Measurements from ENCODE around the gene NFATC2. TPM values are rescaled to one million over a fixed set of nuclear protein-coding genes. Genes with fewer than 3 reads are reported as not detected.

NFATC2 gene
- total and polyA plus RNA-seq, 12 donors = 0.43 to 5.7 (median 3.3) TPM

DNA sequence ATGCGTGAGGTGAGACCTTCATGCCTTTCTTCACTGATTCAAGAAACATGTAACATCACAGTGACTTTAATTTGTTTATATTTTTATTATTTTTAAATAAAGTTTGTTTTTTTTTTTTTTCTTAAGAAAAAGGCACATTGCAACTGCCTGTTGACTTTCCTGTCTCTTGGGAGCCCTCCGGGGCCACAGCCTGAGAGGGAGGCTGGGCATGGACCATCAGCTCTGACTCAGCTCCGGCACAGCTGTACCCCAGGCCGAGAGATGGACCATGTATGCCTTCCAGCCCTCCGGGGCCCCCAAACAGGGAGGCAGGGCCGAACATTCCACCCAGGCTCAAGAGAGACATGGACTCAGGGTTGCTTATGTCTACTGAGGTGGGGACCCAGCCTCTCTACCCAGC is 99.9 kb downstream of the NFATC2 start:
- WGBS, 2 donors = 90 to 96% methylated on average over 6 of the region's 6 CpGs
- intact Hi-C loops (cut with DNase I) = loop anchor here in 1 of 10 donors (10.0 kb wide), 1 partner anchor 122 kb away; no protein-coding TSS in a partner anchor
- TF ChIP-seq, protein P1, sequence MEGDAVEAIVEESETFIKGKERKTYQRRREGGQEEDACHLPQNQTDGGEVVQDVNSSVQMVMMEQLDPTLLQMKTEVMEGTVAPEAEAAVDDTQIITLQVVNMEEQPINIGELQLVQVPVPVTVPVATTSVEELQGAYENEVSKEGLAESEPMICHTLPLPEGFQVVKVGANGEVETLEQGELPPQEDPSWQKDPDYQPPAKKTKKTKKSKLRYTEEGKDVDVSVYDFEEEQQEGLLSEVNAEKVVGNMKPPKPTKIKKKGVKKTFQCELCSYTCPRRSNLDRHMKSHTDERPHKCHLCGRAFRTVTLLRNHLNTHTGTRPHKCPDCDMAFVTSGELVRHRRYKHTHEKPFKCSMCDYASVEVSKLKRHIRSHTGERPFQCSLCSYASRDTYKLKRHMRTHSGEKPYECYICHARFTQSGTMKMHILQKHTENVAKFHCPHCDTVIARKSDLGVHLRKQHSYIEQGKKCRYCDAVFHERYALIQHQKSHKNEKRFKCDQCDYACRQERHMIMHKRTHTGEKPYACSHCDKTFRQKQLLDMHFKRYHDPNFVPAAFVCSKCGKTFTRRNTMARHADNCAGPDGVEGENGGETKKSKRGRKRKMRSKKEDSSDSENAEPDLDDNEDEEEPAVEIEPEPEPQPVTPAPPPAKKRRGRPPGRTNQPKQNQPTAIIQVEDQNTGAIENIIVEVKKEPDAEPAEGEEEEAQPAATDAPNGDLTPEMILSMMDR (IDR thresholded peaks at IDR 0.05) = no peak
- Histone ChIP-seq H3K9me3 (no peaks in the 10 kb centered on the region), H3K36me3 (peaks cover 0 to 9% (median 0%) of the 10 kb centered on the region in 9 donors), H3K4me3 (no peak overlapping the region), H3K4me1 (peaks cover 3 to 30% (median 15%) of the 10 kb centered on the region in 9 donors), H3K27ac (no peak overlapping the region), H3K27me3 (no peaks in the 10 kb centered on the region)
- DNase-seq (no peak), ATAC-seq (no peak)

GRCh38 chr20:51440589-51440988 is 101.9 kb downstream of the NFATC2 start:
- no peak for DNase-seq
- no peak overlapping the region for H3K4me3 ChIP-seq
- TF ChIP-seq, protein P1 (IDR thresholded peaks at IDR 0.05) = no peak
- H3K27me3 ChIP-seq = no peaks in the 10 kb centered on the region
- ATAC-seq = no peak
- no peaks in the 10 kb centered on the region for H3K9me3 ChIP-seq
- peaks cover 0 to 17% (median 0%) of the 10 kb centered on the region in 9 donors for H3K4me1 ChIP-seq
- H3K36me3 ChIP-seq = peaks cover 0 to 9% (median 0%) of the 10 kb centered on the region in 9 donors
- H3K27ac ChIP-seq = peak overlapping the region in 1 of 10 donors; percentile 15
- intact Hi-C loops (cut with DNase I) = loop anchor here in 1 of 10 donors (10.0 kb wide), 1 partner anchor 124 kb away; no protein-coding TSS in a partner anchor
- WGBS, 2 donors = 69 to 80% methylated on average over 7 of the region's 7 CpGs

GRCh38 chr20:51439160-51439689 is 103.3 kb downstream of the NFATC2 start:
- H3K27ac ChIP-seq = no peak overlapping the region
- intact Hi-C loops (cut with DNase I) = no loop called here
- 92 to 96% methylated on average over 9 of the region's 9 CpGs for WGBS, 2 donors
- DNase-seq = no peak
- no peak overlapping the region for H3K4me3 ChIP-seq
- TF ChIP-seq, protein P1 (IDR thresholded peaks at IDR 0.05) = no peak
- peak in 2 of 8 donors; percentile 13 to 44 for ATAC-seq
- H3K9me3 ChIP-seq = no peaks in the 10 kb centered on the region
- H3K27me3 ChIP-seq = no peaks in the 10 kb centered on the region
- H3K4me1 ChIP-seq = peaks cover 0 to 17% (median 0%) of the 10 kb centered on the region in 9 donors
- H3K36me3 ChIP-seq = peaks cover 0 to 20% (median 0%) of the 10 kb centered on the region in 9 donors

- TF ChIP-seq, protein P1 (IDR thresholded peaks at IDR 0.05) = no peak
- DNase-seq (no peak), ATAC-seq (no peak)
- no peaks in the 10 kb centered on the region for H3K9me3 ChIP-seq
- peaks cover 0 to 25% (median 0%) of the 10 kb centered on the region in 9 donors for H3K36me3 ChIP-seq
- WGBS, 2 donors = 98 to 100% methylated on average over 2 of the region's 2 CpGs
- H3K4me1 ChIP-seq = peaks cover 0 to 17% (median 0%) of the 10 kb centered on the region in 9 donors
- H3K27ac ChIP-seq = peak overlapping the region in 1 of 10 donors; percentile 20
- no peak overlapping the region for H3K4me3 ChIP-seq
- intact Hi-C loops (cut with DNase I) = no loop called here
- H3K27me3 ChIP-seq = no peaks in the 10 kb centered on the region
Observed at GRCh38 chr20:51438136-51438535, 104.4 kb downstream of the NFATC2 start.

Measured in heart right ventricle (tissue), 16 donors.